Fibroblast of the aortic adventitia (primary cell): ENCODE data around the gene MRPS35. TPM values are rescaled to one million over a fixed set of nuclear protein-coding genes. Genes with fewer than 3 reads are reported as not detected.

ENCODE experiments used
- DNase-seq: peaks from one replicate; pipeline ENCODE4 v3.0.0-alpha.2; 2010; ENCODE audit warnings: low read depth
- H3K4me3 ChIP-seq: 2 replicates; pipeline ENCODE4 v1.5.1; 2011; ENCODE audit warnings: low read depth, mild to moderate bottlenecking, control low read depth, low read length, moderate library complexity
- total RNA-seq: library from RNA; depleted of rRNA; stranded (reverse); fragments of >200 nt; gene quantifications from 2 replicates; pipeline ENCODE4 v1.2.3, GENCODE V29; 2012; ENCODE audit warnings: low replicate concordance
- TF ChIP-seq, protein P1 (sequence below): IDR thresholded peaks from 2 replicates; pipeline ENCODE4 v1.5.1; 2011; ENCODE audit warnings: mild to moderate bottlenecking, low read length, control low read depth, inconsistent platforms; ENCODE audit not compliant: insufficient read depth

MRPS35 gene
- total RNA-seq, 1 donor: 58.5 TPM

DNA sequence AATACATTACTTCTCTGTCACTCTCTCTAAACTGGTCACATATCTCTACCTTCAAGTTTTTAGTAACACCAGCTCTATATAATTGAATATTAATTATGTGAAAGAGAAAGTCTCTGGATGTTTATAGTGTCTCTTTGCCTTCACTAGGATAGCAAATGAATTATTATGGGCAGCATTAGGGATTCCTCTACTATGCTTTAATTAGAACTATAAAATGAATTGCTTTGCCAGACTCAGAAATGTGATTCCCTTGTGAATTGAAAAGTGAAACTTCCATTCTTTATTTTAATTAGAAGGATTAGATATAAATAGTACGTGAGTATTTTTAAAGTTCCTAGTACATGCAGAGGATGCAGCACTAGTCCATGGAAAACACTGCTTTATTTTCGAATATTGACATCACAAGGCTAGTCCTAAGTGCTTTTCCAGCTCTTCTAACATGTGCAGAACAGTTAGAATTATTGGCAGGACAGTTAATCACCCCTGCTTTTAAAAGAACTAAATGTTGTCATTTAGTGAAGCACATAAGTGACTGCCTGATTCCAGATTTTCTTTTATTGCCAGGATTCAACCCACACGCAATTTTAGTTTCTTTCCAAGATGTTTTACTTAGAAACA is 37.4 kb upstream of the MRPS35 start:
- TF ChIP-seq, protein P1, sequence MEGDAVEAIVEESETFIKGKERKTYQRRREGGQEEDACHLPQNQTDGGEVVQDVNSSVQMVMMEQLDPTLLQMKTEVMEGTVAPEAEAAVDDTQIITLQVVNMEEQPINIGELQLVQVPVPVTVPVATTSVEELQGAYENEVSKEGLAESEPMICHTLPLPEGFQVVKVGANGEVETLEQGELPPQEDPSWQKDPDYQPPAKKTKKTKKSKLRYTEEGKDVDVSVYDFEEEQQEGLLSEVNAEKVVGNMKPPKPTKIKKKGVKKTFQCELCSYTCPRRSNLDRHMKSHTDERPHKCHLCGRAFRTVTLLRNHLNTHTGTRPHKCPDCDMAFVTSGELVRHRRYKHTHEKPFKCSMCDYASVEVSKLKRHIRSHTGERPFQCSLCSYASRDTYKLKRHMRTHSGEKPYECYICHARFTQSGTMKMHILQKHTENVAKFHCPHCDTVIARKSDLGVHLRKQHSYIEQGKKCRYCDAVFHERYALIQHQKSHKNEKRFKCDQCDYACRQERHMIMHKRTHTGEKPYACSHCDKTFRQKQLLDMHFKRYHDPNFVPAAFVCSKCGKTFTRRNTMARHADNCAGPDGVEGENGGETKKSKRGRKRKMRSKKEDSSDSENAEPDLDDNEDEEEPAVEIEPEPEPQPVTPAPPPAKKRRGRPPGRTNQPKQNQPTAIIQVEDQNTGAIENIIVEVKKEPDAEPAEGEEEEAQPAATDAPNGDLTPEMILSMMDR: no peak
- no peak overlapping the region for H3K4me3 ChIP-seq
- DNase-seq: no peak

DNA sequence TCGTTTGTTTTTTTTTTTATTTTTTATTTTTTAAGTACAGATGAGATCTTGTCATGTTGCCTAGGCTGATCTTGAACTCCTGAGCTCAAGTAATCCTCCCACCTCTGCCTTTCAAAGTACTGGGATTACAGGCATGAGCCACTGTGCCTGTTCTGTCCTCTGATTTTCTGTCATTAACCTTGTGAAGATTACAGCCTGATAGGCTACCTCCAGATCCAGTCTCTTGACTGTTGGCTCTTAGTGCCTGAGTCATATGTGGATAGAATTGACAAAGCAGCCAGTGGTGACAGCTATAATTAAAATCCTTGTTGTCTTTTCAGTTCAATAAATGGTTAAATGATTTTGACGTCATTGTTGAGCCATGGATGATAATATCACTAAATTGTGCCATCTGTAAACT is 35.6 kb upstream of the MRPS35 start:
- no peak for DNase-seq
- H3K4me3 ChIP-seq: no peak overlapping the region
- TF ChIP-seq, protein P1: no peak

DNA sequence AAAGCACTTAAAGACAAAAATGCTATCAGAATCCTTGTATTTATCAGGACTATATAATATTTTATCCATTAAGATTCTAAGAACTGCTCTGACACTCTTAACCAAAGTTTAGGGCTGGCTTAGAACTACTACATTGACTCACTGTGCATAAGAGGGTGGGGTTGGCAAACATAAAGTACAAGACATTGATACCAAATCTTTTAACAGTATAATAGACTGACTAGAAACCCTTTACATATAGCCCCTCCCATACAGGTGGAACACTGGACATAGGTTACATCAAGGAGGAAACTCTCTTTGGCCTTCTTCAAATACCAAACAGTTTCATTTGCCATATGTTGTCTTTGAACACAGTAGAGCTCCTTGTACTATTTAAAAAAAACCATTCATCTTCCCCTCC is 30.0 kb upstream of the MRPS35 start:
- no peak for DNase-seq
- TF ChIP-seq, protein P1: no peak
- H3K4me3 ChIP-seq: no peak overlapping the region

DNA sequence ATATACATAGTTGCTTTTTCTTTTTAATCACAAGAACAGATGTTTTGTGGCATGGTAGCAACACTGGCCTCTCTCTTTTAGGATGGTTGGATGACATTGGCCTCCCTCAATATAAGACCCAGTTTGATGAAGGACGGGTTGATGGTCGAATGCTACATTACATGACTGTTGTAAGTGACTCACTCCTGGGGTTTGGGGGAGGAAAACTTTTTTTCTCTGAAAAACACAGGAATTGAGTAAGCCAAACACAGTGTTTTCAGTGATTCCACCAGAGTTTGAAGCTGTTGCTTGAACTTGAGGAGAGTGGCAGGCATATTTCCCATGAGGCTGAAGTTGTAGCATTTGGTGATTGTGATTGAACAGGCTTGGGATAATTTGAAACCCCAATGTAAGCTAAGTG is 28.1 kb upstream of the MRPS35 start:
- TF ChIP-seq, protein P1: no peak
- no peak overlapping the region for H3K4me3 ChIP-seq
- DNase-seq: no peak

DNA sequence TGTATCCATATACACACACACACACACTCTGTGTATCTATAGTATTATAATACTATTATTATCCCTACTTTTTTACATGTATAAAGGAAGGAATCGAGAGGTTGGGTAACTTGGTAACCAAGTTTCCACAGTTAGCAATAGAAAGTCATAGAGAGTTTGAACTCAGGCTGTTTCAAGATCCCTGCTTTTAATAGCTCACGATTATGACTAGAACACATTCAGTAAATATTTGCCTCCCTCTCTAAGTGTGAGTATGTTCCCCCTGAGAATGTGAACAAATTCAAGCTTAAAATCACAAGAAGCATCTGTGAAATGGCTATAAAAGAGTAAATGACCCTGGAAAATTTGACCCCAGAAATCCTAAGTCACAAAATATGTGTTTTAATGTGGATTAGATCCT is 25.4 kb upstream of the MRPS35 start:
- TF ChIP-seq, protein P1: no peak
- H3K4me3 ChIP-seq: no peak overlapping the region
- no peak for DNase-seq

DNA sequence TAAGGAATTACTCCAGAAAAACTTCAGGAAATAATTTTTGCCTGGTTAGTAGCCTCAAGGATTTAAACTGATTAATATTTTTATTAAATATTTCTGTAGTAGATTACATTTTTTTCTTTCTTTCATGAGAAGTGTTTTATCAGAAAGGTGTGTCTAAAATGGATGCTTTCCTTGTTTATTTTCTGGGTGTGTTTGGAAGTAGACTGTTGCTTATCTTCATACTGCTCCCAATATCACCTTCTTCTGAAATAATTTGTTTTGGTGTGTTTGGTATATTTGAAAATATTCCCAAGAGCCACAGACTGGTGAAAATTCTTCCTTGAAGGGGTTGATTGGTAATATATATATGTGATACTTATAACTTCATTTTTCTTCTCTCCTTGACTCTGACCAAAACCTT is 24.5 kb upstream of the MRPS35 start:
- TF ChIP-seq, protein P1: no peak
- H3K4me3 ChIP-seq: no peak overlapping the region

DNA sequence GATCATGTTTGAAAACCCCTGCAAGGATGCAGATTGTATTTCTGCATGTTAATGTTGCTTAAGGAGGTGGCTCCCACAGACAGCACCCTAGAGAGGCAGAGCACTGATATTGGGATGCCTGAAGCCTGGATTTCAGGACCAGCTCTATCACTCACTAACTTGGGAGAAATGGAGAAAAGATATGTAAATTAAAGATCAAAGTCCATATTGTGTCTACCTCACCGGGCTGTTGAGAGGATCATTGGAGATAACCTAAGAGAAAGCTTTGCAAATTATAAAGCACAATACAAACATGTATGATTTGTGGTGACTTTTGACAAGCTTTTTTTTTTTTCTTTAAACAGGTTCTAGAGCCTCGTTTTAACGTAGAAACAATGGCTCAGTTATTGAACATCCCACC is 22.0 kb upstream of the MRPS35 start:
- no peak for DNase-seq
- H3K4me3 ChIP-seq: no peak overlapping the region
- TF ChIP-seq, protein P1: no peak

More for the DNA sequence above, 24.5 kb upstream of the MRPS35 start:
- no peak for DNase-seq
